GM12878 (cell line): Measurements from ENCODE around the gene PUSL1. TPM values are rescaled to one million over a fixed set of nuclear protein-coding genes. Genes with fewer than 3 reads are reported as not detected.

Experiments
- ATAC-seq: fragments of 200-7000 bp; cut with Tn5 transposase; 3 replicates; pipeline ENCODE4 v1.9.1; 2020; ENCODE audit warnings: mild to moderate bottlenecking, moderate library complexity
- BruUV-seq: library from RNA; stranded (reverse); fragments of 400-500 nt; replicated peaks from 2 replicates; lab custom pipeline; 2021; lab: Mats Ljungman, UMichigan
- CTCF ChIA-PET: fragments of 300-600 bp; sonication (Branson Sonifier 250); formaldehyde crosslinking; extraction: SDS; loops from one replicate; lab custom pipeline; 2021; ENCODE audit warnings: inconsistent platforms; lab: Yijun Ruan, JAX
- POLR2A ChIA-PET: fragments of 350-600 bp; formaldehyde crosslinking; extraction: SDS; loops from one replicate; lab custom pipeline; 2021; ENCODE audit warnings: inconsistent platforms; lab: Charles Lee
- RAD21 ChIA-PET: fragments of 300-600 bp; sonication (Branson Sonifier 250); formaldehyde crosslinking; loops from one replicate; lab custom pipeline; 2023; ENCODE audit warnings: antibody characterized with exemption; ENCODE audit not compliant: unreplicated experiment; lab: Charles Lee
- SMC1A ChIA-PET: fragments of 300-600 bp; sonication (Branson Sonifier 250); formaldehyde crosslinking; loops from one replicate; lab custom pipeline; 2023; ENCODE audit not compliant: unreplicated experiment, uncharacterized antibody; lab: Charles Lee
- DNase-seq: peaks from one replicate; pipeline ENCODE4 v3.0.0-alpha.2; 2011; ENCODE audit warnings: low read depth, low spot score
- FAIRE-seq: peaks from 3 replicates; lab custom pipeline; 2011; peaks lifted over from hg19 to GRCh38; lab: Jason Lieb, UNC
- H2AFZ ChIP-seq: 2 replicates; pipeline ENCODE4 v1.6.0; 2011; ENCODE audit warnings: low read depth, low read length, control low read depth; ENCODE audit not compliant: control insufficient read depth
- H3K27ac ChIP-seq: 2 replicates; pipeline ENCODE4 v1.5.1; 2011; ENCODE audit warnings: control low read depth; ENCODE audit not compliant: control insufficient read depth, insufficient read depth
- H3K27me3 ChIP-seq, 2 experiments: replicated peaks in 1 of 2; 2 replicates each; pipeline versions ENCODE4 v1.6.0 to v1.6.1; 2011; ENCODE audit warnings: low read length in 1 of 2; ENCODE audit not compliant: control insufficient read depth in 2 of 2, insufficient read depth in 2 of 2
- H3K36me3 ChIP-seq, 2 experiments: 2 replicates each; pipeline ENCODE4 v1.5.1; 2011; ENCODE audit warnings: low read length in 1 of 2; ENCODE audit not compliant: control insufficient read depth in 2 of 2, insufficient read depth in 2 of 2
- H3K4me1 ChIP-seq: 2 replicates; pipeline ENCODE4 v1.6.1; 2011; ENCODE audit warnings: mild to moderate bottlenecking, low read length, moderate library complexity, mixed read lengths; ENCODE audit not compliant: control insufficient read depth, insufficient read depth
- H3K4me2 ChIP-seq: 2 replicates; pipeline ENCODE4 v1.6.0; 2011; ENCODE audit warnings: control low read depth; ENCODE audit not compliant: control insufficient read depth, insufficient read depth
- H3K4me3 ChIP-seq: fragments of 200-600 bp; sonication (generic); 2 replicates; pipeline ENCODE4 v1.5.1; 2016
- H3K79me2 ChIP-seq: 2 replicates; pipeline ENCODE4 v1.6.0; 2011; ENCODE audit warnings: low read length; ENCODE audit not compliant: control insufficient read depth, insufficient read depth
- H3K9ac ChIP-seq: 2 replicates; pipeline ENCODE4 v1.8.0; 2011; ENCODE audit warnings: low read length, control low read depth, mixed read lengths; ENCODE audit not compliant: control insufficient read depth, insufficient read depth
- H3K9me3 ChIP-seq: replicated peaks from 3 replicates; pipeline ENCODE4 v1.5.1; 2011; ENCODE audit warnings: mild to moderate bottlenecking, low read length; ENCODE audit not compliant: control insufficient read depth, insufficient read depth
- H4K20me1 ChIP-seq: 2 replicates; pipeline ENCODE4 v1.6.0; 2011; ENCODE audit not compliant: control insufficient read depth, insufficient read depth
- ATF3 ChIP-seq: IDR thresholded peaks from 2 replicates; pipeline ENCODE4 v1.6.1; 2011; ENCODE audit warnings: low read depth, mild to moderate bottlenecking, low read length, moderate library complexity, borderline replicate concordance; ENCODE audit errors: extremely low read depth
- HDGF ChIP-seq: fragments of 450-650 bp; IDR thresholded peaks from 2 replicates; pipeline ENCODE4 v1.6.1; 2016; ENCODE audit warnings: antibody characterized with exemption
- NFXL1 ChIP-seq: fragments of 450-650 bp; IDR thresholded peaks from 2 replicates; pipeline ENCODE4 v1.6.1; 2017; ENCODE audit warnings: antibody characterized with exemption, mild to moderate bottlenecking, borderline replicate concordance
- POLR2AphosphoS2 ChIP-seq: IDR thresholded peaks from 2 replicates; pipeline ENCODE4 v1.6.1; 2011; ENCODE audit warnings: low read depth, mild to moderate bottlenecking, low read length, improper control_type of control experiment, moderate library complexity
- SIX5 ChIP-seq: IDR thresholded peaks from 2 replicates; pipeline ENCODE4 v1.6.1; 2011; ENCODE audit warnings: mild to moderate bottlenecking, low read depth, low read length, moderate library complexity; ENCODE audit not compliant: severe bottlenecking
- TCF3 ChIP-seq: IDR thresholded peaks from 2 replicates; pipeline ENCODE4 v1.6.1; 2012; ENCODE audit warnings: low read depth, mild to moderate bottlenecking, low read length, borderline replicate concordance; ENCODE audit not compliant: insufficient read depth
- ZNF207 ChIP-seq: fragments of 450-650 bp; IDR thresholded peaks from 2 replicates; pipeline ENCODE4 v1.6.1; 2014; ENCODE audit warnings: antibody characterized with exemption, mild to moderate bottlenecking, borderline replicate concordance
- WGBS: methylation state at CpG from one replicate; pipeline ENCODE4 v1.1.6; 2016; ENCODE audit warnings: low lambda C conversion rate; ENCODE audit not compliant: insufficient replicate concordance, insufficient coverage; ENCODE audit errors: missing lambda C conversion rate; 5-methylcytosine and 5-hydroxymethylcytosine counted together
- in situ Hi-C: fragments of 300-500 bp; cut with MboI; formaldehyde crosslinking; loops from 9 replicates; pipeline ENCODE4 v1.14.3; 2018; ENCODE audit warnings: mixed read lengths
- intact Hi-C: fragments of 100-400 bp; cut with micrococcal nuclease; formaldehyde crosslinking; loops from one replicate; pipeline ENCODE4 v1.14.2; 2022; ENCODE audit not compliant: unreplicated experiment
- polyA plus RNA-seq, 11 experiments: library from polyadenylated mRNA; depleted of rRNA in 4 of 11; unstranded in 6 of 11; stranded (reverse) in 5 of 11; fragments of >200 nt; fragmentation: Nextera tagmentation in 4 of 11; fragmentation: Illumina TruSeq in 1 of 11; extraction: Ambion mirVana in 4 of 11; extraction: Trizol in 1 of 11; gene quantifications; 1 replicate in 1 of 11; 2 replicates in 10 of 11; pipeline versions ENCODE4 v1.2.1 to v1.2.3, GENCODE V29; 2011 to 2016; ENCODE audit warnings: inconsistent platforms in 2 of 11, missing spikeins in 2 of 11, low read depth in 1 of 11
- total RNA-seq, 4 experiments: library from RNA; depleted of rRNA in 3 of 4; stranded (reverse); fragments of >200 nt in 3 of 4; fragmentation: Illumina TruSeq in 1 of 4; extraction: Trizol in 1 of 4; gene quantifications; 2 replicates each; pipeline versions ENCODE4 v1.2.1 to v1.2.3, GENCODE V29; 2013 to 2021
- TF ChIP-seq, protein P1 (sequence below): fragments of 450-650 bp; IDR thresholded peaks from 2 replicates; pipeline ENCODE4 v1.6.1; 2017; ENCODE audit warnings: mild to moderate bottlenecking, low read depth, inconsistent platforms; ENCODE audit not compliant: poor library complexity, severe bottlenecking

Gene PUSL1
- total and polyA plus RNA-seq, 10 of the 15 experiments (the other 5 are each of a cell fraction or from before 2014, with no cell fraction given): 0.16 to 28.4 (median 15.1) TPM

DNA sequence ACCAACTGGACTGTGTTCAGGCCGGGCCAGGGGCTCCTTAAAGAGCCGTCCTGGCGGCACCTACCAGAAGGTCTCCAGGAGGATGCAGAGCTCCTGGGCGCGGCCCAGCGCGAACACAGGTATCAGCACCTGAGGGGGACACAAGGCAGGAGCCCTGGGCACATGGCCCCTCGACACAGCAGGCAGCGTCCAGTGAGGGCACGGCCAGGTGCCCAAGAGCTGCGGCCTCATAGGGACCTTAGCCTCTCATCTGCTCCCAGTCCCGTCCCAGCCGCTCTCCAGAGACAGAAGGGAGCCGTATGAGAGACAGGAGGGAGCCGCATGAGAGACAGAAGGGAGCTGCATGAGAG is 5.8 kb downstream of the PUSL1 start:
- ChIA-PET SMC1A (no interaction called here), CTCF (no interaction called here), POLR2A (no interaction called here), RAD21 (no interaction called here)
- Histone ChIP-seq H3K4me3 (no peak overlapping the region), H3K79me2 (peaks cover 4% of the 10 kb centered on the region), H3K9me3 (no peaks in the 10 kb centered on the region), H4K20me1 (no peaks in the 10 kb centered on the region; the same call in 1 of the 2 replicates), H3K27me3 (no peaks in the 10 kb centered on the region), H3K4me2 (no peak overlapping the region), H3K4me1 (no peaks in the 10 kb centered on the region), H3K9ac (no peak overlapping the region), H3K36me3 (peaks cover 3 to 39% of the 10 kb centered on the region in 2 experiments; a peak in 3 of 4 replicates), H2AFZ (no peak overlapping the region), H3K27ac (no peak overlapping the region)
- in situ Hi-C loops: no loop called here
- FAIRE-seq: no peak
- ATAC-seq: no peak
- intact Hi-C loops: no loop called here
- no peak for TF ChIP-seq ATF3
- no peak for TF ChIP-seq NFXL1
- TF ChIP-seq, protein P1, sequence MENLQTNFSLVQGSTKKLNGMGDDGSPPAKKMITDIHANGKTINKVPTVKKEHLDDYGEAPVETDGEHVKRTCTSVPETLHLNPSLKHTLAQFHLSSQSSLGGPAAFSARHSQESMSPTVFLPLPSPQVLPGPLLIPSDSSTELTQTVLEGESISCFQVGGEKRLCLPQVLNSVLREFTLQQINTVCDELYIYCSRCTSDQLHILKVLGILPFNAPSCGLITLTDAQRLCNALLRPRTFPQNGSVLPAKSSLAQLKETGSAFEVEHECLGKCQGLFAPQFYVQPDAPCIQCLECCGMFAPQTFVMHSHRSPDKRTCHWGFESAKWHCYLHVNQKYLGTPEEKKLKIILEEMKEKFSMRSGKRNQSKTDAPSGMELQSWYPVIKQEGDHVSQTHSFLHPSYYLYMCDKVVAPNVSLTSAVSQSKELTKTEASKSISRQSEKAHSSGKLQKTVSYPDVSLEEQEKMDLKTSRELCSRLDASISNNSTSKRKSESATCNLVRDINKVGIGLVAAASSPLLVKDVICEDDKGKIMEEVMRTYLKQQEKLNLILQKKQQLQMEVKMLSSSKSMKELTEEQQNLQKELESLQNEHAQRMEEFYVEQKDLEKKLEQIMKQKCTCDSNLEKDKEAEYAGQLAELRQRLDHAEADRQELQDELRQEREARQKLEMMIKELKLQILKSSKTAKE: no peak
- no peak for TF ChIP-seq HDGF
- TF ChIP-seq POLR2AphosphoS2: no peak
- no peak for TF ChIP-seq SIX5
- no peak for TF ChIP-seq ZNF207
- TF ChIP-seq TCF3: no peak
- BruUV-seq: no TSS peak
- no peak for DNase-seq
- 92% methylated on average over 15 of the region's 15 CpGs for WGBS
